A673 (cell line): ENCODE measurements around the gene PCGF6.

ENCODE experiments used
- EZH2 ChIP-seq: fragments of 200-600 bp; sonication (generic); IDR thresholded peaks from 2 replicates; pipeline ENCODE4 v1.6.1; 2017; ENCODE audit warnings: borderline replicate concordance, low read depth, mild to moderate bottlenecking, mixed read lengths, antibody characterized with exemption, low read length; ENCODE audit not compliant: poor library complexity, severe bottlenecking
- TF ChIP-seq, protein P1 (sequence below): fragments of 300-800, 200-600 bp; sonication (generic); conservative IDR thresholded peaks from 2 replicates; pipeline ENCODE4 v1.5.1; 2017; ENCODE audit warnings: low read depth, mild to moderate bottlenecking, antibody characterized with exemption, low read length, moderate library complexity, mixed read lengths

DNA sequence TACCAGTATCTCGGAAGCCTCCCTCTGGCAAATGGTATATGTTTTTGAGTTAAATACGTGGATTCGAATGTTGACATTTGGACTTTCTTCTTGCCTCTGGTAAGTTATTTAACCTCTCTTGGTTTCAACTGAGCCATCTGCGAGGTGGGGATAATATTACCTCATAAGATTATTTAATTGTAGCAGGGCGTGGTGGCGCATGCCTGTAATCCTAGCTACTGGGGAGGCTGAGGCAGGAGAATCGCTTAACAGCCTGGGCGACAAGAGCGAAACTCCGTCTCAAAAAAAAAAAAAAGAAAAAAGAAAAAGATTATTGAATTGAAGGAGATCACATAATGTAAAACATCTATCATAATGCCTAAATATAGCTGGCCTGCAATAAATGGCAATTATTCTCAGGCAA, 16.4 kb upstream of the PCGF6 start:
- TF ChIP-seq, protein P1, sequence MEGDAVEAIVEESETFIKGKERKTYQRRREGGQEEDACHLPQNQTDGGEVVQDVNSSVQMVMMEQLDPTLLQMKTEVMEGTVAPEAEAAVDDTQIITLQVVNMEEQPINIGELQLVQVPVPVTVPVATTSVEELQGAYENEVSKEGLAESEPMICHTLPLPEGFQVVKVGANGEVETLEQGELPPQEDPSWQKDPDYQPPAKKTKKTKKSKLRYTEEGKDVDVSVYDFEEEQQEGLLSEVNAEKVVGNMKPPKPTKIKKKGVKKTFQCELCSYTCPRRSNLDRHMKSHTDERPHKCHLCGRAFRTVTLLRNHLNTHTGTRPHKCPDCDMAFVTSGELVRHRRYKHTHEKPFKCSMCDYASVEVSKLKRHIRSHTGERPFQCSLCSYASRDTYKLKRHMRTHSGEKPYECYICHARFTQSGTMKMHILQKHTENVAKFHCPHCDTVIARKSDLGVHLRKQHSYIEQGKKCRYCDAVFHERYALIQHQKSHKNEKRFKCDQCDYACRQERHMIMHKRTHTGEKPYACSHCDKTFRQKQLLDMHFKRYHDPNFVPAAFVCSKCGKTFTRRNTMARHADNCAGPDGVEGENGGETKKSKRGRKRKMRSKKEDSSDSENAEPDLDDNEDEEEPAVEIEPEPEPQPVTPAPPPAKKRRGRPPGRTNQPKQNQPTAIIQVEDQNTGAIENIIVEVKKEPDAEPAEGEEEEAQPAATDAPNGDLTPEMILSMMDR, result no peak
- TF ChIP-seq EZH2, result no peak
